ENCODE measurements around the gene SCGB3A2.

SCGB3A2 gene

DNA sequence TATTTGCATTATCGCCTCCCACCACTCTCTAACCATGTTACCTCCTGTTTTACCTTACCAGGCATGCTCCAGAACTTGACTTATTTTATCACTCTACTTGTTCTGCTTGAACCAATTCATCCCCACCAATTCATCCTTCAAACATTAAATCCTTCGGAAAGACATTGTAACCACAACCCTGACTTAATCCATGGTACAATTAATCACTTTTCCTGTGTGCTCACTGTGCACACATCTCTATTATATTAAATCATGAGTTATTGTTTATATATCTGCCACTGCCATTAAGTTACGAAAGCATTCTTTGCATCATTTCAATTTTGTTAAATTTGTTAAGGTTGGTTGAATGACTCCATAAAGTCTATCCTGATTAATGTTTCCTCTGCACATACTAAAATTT, 35.3 kb downstream of the SCGB3A2 start:
- Histone ChIP-seq H3K27ac (ENCODE audit: low read depth, low read length) (no peak overlapping the region), H3F3A (ENCODE audit: control insufficient read depth, insufficient read depth) (no peaks in the 10 kb centered on the region), H4K20me1 (ENCODE audit: control insufficient read depth, insufficient read depth, low read depth, low read length) (no peaks in the 10 kb centered on the region), H3K36me3 (ENCODE audit: control insufficient read depth, low read length) (no peaks in the 10 kb centered on the region), H3K4me1 (ENCODE audit: control insufficient read depth, low read length) (no peaks in the 10 kb centered on the region), H3K27me3 (ENCODE audit: control insufficient read depth, low read length) (peaks cover 8% of the 10 kb centered on the region; the same call in 1 of the 2 replicates), H3K79me2 (ENCODE audit: control insufficient read depth, low read length) (no peaks in the 10 kb centered on the region), H3K4me3 (ENCODE audit: low read length) (no peak overlapping the region), H3K4me2 (ENCODE audit: low read length) (no peak overlapping the region), H3K9me2 (replicated peaks; ENCODE audit: control insufficient read depth, low read length) (no peaks in the 10 kb centered on the region), H3K9me3 (ENCODE audit: control insufficient read depth, insufficient read depth, low read length) (no peaks in the 10 kb centered on the region)
- TF ChIP-seq EZH2phosphoT487 (IDR thresholded peaks at IDR 0.05; ENCODE audit: borderline replicate concordance, low read length): no peak
- TF ChIP-seq, protein P1, sequence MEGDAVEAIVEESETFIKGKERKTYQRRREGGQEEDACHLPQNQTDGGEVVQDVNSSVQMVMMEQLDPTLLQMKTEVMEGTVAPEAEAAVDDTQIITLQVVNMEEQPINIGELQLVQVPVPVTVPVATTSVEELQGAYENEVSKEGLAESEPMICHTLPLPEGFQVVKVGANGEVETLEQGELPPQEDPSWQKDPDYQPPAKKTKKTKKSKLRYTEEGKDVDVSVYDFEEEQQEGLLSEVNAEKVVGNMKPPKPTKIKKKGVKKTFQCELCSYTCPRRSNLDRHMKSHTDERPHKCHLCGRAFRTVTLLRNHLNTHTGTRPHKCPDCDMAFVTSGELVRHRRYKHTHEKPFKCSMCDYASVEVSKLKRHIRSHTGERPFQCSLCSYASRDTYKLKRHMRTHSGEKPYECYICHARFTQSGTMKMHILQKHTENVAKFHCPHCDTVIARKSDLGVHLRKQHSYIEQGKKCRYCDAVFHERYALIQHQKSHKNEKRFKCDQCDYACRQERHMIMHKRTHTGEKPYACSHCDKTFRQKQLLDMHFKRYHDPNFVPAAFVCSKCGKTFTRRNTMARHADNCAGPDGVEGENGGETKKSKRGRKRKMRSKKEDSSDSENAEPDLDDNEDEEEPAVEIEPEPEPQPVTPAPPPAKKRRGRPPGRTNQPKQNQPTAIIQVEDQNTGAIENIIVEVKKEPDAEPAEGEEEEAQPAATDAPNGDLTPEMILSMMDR (IDR thresholded peaks at IDR 0.05; ENCODE audit: low read depth, low read length, poor library complexity, severe bottlenecking): no peak

DNA sequence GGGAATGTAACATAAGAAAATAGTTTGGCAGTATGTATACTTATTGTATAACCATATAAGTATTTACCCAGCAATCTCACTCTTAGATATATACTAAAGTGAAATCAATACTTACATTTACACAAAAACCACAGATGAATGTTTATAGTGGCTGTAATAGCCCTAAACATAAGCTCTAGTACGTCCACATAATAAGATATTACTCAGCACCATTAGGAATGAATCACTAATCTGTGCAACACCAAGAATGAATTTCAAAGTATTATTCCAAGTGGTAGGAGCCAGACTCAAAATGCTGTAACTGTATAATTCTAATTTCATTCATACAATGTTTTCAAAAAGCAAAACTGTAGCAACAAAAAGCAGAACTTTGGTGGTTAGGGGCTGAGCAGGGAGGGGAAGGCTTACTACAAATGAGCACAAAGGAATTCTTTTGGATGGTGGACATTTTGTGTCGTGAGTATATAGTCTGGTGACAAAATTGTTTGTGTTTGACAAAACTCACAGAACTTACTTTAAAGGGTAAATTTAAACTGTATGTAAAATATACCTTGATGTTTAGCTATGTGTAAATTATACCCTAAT, 39.7 kb downstream of the SCGB3A2 start:
- Histone ChIP-seq H3K27ac (ENCODE audit: low read depth, low read length) (no peak overlapping the region), H3K4me3 (ENCODE audit: low read length) (no peak overlapping the region), H3K9me2 (replicated peaks; ENCODE audit: control insufficient read depth, low read length) (no peaks in the 10 kb centered on the region), H4K20me1 (ENCODE audit: control insufficient read depth, insufficient read depth, low read depth, low read length) (no peaks in the 10 kb centered on the region), H3K36me3 (ENCODE audit: control insufficient read depth, low read length) (no peaks in the 10 kb centered on the region), H3K4me2 (ENCODE audit: low read length) (no peak overlapping the region), H3K9me3 (ENCODE audit: control insufficient read depth, insufficient read depth, low read length) (no peaks in the 10 kb centered on the region), H3F3A (ENCODE audit: control insufficient read depth, insufficient read depth) (no peaks in the 10 kb centered on the region), H3K27me3 (ENCODE audit: control insufficient read depth, low read length) (no peaks in the 10 kb centered on the region), H3K79me2 (ENCODE audit: control insufficient read depth, low read length) (no peaks in the 10 kb centered on the region), H3K4me1 (ENCODE audit: control insufficient read depth, low read length) (no peaks in the 10 kb centered on the region)
- TF ChIP-seq, protein P1 (IDR thresholded peaks at IDR 0.05; ENCODE audit: low read depth, low read length, poor library complexity, severe bottlenecking): no peak
- TF ChIP-seq EZH2phosphoT487 (IDR thresholded peaks at IDR 0.05; ENCODE audit: borderline replicate concordance, low read length): no peak

DNA sequence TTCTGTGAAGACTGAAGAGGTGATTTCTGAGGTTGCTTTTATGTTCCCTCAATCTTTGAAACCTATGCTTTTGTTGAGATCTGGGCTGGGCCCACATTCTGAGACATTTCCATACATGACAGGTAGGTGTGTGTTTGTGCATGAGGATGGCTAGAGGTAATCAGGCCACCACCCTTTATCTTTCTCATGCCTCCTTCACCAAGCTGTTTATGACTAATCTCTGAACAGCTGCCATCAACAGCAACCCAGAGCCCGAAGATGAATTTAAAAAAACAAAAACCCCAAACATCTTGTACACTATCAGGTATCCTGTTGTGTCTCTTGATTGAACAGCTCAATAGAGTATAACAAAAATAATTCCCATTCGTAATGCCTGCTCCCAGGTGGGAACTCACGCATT, 40.4 kb downstream of the SCGB3A2 start:
- Histone ChIP-seq H3K79me2 (ENCODE audit: control insufficient read depth, low read length) (no peaks in the 10 kb centered on the region), H3K36me3 (ENCODE audit: control insufficient read depth, low read length) (no peaks in the 10 kb centered on the region), H3K9me3 (ENCODE audit: control insufficient read depth, insufficient read depth, low read length) (no peaks in the 10 kb centered on the region), H3K4me2 (ENCODE audit: low read length) (no peak overlapping the region), H3K4me3 (ENCODE audit: low read length) (no peak overlapping the region), H3F3A (ENCODE audit: control insufficient read depth, insufficient read depth) (no peaks in the 10 kb centered on the region), H3K27me3 (ENCODE audit: control insufficient read depth, low read length) (no peaks in the 10 kb centered on the region), H3K9me2 (replicated peaks; ENCODE audit: control insufficient read depth, low read length) (no peaks in the 10 kb centered on the region), H4K20me1 (ENCODE audit: control insufficient read depth, insufficient read depth, low read depth, low read length) (no peaks in the 10 kb centered on the region), H3K4me1 (ENCODE audit: control insufficient read depth, low read length) (no peaks in the 10 kb centered on the region), H3K27ac (ENCODE audit: low read depth, low read length) (no peak overlapping the region)
- no peak for TF ChIP-seq EZH2phosphoT487 (IDR thresholded peaks at IDR 0.05; ENCODE audit: borderline replicate concordance, low read length)
- TF ChIP-seq, protein P1 (IDR thresholded peaks at IDR 0.05; ENCODE audit: low read depth, low read length, poor library complexity, severe bottlenecking): no peak

All from DOHH2 (cell line).